ENCODE measurements around the gene CRK. TPM values are rescaled to one million over a fixed set of nuclear protein-coding genes. Genes with fewer than 3 reads are reported as not detected.

Gene CRK
- total and polyA plus RNA-seq, 10 of the 15 experiments (the other 5 are each of a cell fraction or from before 2014, with no cell fraction given), result 11.1 to 23.8 (median 20.5) TPM

DNA sequence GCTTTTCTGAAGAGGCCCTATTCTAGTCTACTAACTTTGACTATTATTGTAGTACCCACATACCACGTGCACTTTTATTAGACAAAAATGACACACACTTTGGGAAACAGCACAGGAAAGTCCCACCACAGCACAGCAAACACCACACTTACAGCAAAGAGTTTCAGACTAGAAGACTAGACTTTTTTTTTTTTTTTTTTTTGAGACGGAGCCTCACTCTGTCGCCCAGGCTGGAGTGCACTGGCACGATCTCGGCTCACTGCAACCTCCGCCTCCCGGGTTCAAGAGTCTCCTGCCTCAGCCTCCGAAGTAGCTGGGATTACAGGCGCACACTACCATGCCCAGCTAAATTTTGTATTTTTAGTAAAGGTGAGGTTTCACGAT is 76.1 kb downstream of the CRK start (continued):
- TF ChIP-seq RAD21 (IDR thresholded peaks at IDR 0.05; ENCODE audit: insufficient read depth, low read depth, low read length) (no peak), MYC (IDR thresholded peaks at IDR 0.05; ENCODE audit: insufficient read depth, insufficient read length, insufficient replicate concordance, low read length, severe bottlenecking) (no peak), NR2F1 (conservative IDR thresholded peaks at IDR 0.05) (no peak), HDAC6 (IDR thresholded peaks at IDR 0.05; ENCODE audit: unreplicated experiment) (no peak), MEF2B (IDR thresholded peaks at IDR 0.05; ENCODE audit: partially characterized antibody, poor library complexity, severe bottlenecking) (no peak), POLR2AphosphoS5 (IDR thresholded peaks at IDR 0.05; ENCODE audit: low read length) (0 out of 2 replicates have a peak, but pooled peaks have one; percentile 52), FOS (IDR thresholded peaks at IDR 0.05; ENCODE audit: borderline replicate concordance, extremely low read depth, insufficient read length) (no peak), MTA3 (IDR thresholded peaks at IDR 0.05; ENCODE audit: borderline replicate concordance, low read length) (no peak), NFYA (IDR thresholded peaks at IDR 0.05; ENCODE audit: borderline replicate concordance, low read depth, low read length) (no peak), IKZF2 (IDR thresholded peaks at IDR 0.05) (peak in 1 of 2 experiments; percentile 30; a peak in 1 of 4 replicates), ATF7 (IDR thresholded peaks at IDR 0.05; ENCODE audit: low read depth) (peak; percentile 76), ZNF384 (IDR thresholded peaks at IDR 0.05; ENCODE audit: borderline replicate concordance, low read depth, low read length) (peak; percentile 90), ESRRA (IDR thresholded peaks at IDR 0.05; ENCODE audit: low read length) (no peak)
- TF ChIP-seq, protein P1, sequence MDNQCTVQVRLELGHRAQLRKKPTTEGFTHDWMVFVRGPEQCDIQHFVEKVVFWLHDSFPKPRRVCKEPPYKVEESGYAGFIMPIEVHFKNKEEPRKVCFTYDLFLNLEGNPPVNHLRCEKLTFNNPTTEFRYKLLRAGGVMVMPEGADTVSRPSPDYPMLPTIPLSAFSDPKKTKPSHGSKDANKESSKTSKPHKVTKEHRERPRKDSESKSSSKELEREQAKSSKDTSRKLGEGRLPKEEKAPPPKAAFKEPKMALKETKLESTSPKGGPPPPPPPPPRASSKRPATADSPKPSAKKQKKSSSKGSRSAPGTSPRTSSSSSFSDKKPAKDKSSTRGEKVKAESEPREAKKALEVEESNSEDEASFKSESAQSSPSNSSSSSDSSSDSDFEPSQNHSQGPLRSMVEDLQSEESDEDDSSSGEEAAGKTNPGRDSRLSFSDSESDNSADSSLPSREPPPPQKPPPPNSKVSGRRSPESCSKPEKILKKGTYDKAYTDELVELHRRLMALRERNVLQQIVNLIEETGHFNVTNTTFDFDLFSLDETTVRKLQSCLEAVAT (IDR thresholded peaks at IDR 0.05), result peak; percentile 91
- TF ChIP-seq, protein P2, sequence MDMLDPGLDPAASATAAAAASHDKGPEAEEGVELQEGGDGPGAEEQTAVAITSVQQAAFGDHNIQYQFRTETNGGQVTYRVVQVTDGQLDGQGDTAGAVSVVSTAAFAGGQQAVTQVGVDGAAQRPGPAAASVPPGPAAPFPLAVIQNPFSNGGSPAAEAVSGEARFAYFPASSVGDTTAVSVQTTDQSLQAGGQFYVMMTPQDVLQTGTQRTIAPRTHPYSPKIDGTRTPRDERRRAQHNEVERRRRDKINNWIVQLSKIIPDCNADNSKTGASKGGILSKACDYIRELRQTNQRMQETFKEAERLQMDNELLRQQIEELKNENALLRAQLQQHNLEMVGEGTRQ (IDR thresholded peaks at IDR 0.05; ENCODE audit: borderline replicate concordance, low read depth, low read length), result peak; percentile 21; the same call in 1 of the 2 replicates
